GM19455 (cell line): ENCODE results near the gene SECISBP2.

Experiments used
- ATAC-seq: cut with Tn5 transposase; IDR thresholded peaks from one replicate; pipeline ENCODE4 v1.9.1; 2021; ENCODE audit not compliant: unreplicated experiment

SECISBP2 gene

GRCh38 chr9:89380437-89381307 lies 62.4 kb downstream of the SECISBP2 start:
- ATAC-seq: no peak

- ATAC-seq: no peak
Observed at GRCh38 chr9:89381308-89381609, 63.0 kb downstream of the SECISBP2 start.

GRCh38 chr9:89382026-89382986 lies 64.0 kb downstream of the SECISBP2 start:
- ATAC-seq: no peak

GRCh38 chr9:89383030-89383720 lies 64.9 kb downstream of the SECISBP2 start:
- ATAC-seq: no peak

GRCh38 chr9:89383721-89384300 lies 65.5 kb downstream of the SECISBP2 start:
- ATAC-seq: no peak

GRCh38 chr9:89384783-89385182 lies 66.5 kb downstream of the SECISBP2 start:
- no peak for ATAC-seq

GRCh38 chr9:89386206-89386605 lies 67.9 kb downstream of the SECISBP2 start:
- no peak for ATAC-seq

GRCh38 chr9:89386797-89387196 lies 68.5 kb downstream of the SECISBP2 start:
- ATAC-seq: no peak

- ATAC-seq: no peak
Observed at GRCh38 chr9:89387197-89387849, 69.0 kb downstream of the SECISBP2 start.

- no peak for ATAC-seq
Observed at GRCh38 chr9:89388084-89388867, 70.0 kb downstream of the SECISBP2 start.

GRCh38 chr9:89388868-89389177 lies 70.5 kb downstream of the SECISBP2 start:
- no peak for ATAC-seq

GRCh38 chr9:89390068-89390555 lies 71.8 kb downstream of the SECISBP2 start:
- ATAC-seq: no peak

GRCh38 chr9:89390578-89391116 lies 72.3 kb downstream of the SECISBP2 start:
- ATAC-seq: no peak

- no peak for ATAC-seq
Observed at GRCh38 chr9:89391585-89391984, 73.3 kb downstream of the SECISBP2 start.

GRCh38 chr9:89394412-89394811 lies 76.1 kb downstream of the SECISBP2 start:
- ATAC-seq: no peak

- no peak for ATAC-seq
Observed at GRCh38 chr9:89395931-89396710, 77.8 kb downstream of the SECISBP2 start.

- no peak for ATAC-seq
Observed at GRCh38 chr9:89397471-89397870, 79.2 kb downstream of the SECISBP2 start.

GRCh38 chr9:89398621-89399020 lies 80.3 kb downstream of the SECISBP2 start:
- no peak for ATAC-seq
